IPS-NIHi11 (cell line): Measurements from ENCODE around the gene GPN1.
"Not testable (repeated sequence)": the region's sequence is repeated elsewhere in the genome, so short reads cannot be mapped to it uniquely, and the experiment has no call there.

ENCODE experiments used
- DNase-seq: peaks from one replicate; pipeline ENCODE4 v3.0.0; 2012; ENCODE audit warnings: mixed read lengths, low spot score

Gene GPN1

GRCh38 chr2:27628767-27629709 is at the start of gene GPN1, which contains the start of gene CCDC121:
GPN1 (plus strand) TSS chr2:27629050; CDS start chr2:27629059, 9 bp downstream.
CCDC121 (minus strand) TSS chr2:27629012; CDS start chr2:27627799, 1,213 bp downstream.
- peak; percentile 90 for DNase-seq

GRCh38 chr2:27581417-27582128 is 47.3 kb upstream of the GPN1 start:
- no peak for DNase-seq

GRCh38 chr2:27582129-27582694 is 46.6 kb upstream of the GPN1 start:
- no peak for DNase-seq

GRCh38 chr2:27582695-27583389 is 46.0 kb upstream of the GPN1 start, which contains the start of gene ZNF512:
ZNF512 (plus strand) TSS chr2:27583042; CDS start chr2:27583113, 71 bp downstream.
- peak; percentile 97 for DNase-seq

GRCh38 chr2:27583390-27583915 is 45.4 kb upstream of the GPN1 start:
- DNase-seq, result no peak

- DNase-seq, result no peak
Measured at GRCh38 chr2:27584597-27584996, 44.3 kb upstream of the GPN1 start.

GRCh38 chr2:27587025-27587424 is 41.8 kb upstream of the GPN1 start:
- no peak for DNase-seq

GRCh38 chr2:27588308-27588707 is 40.5 kb upstream of the GPN1 start:
- DNase-seq, result no peak

- no peak for DNase-seq
Measured at GRCh38 chr2:27591745-27592144, 37.1 kb upstream of the GPN1 start.

- no peak for DNase-seq
Measured at GRCh38 chr2:27593240-27593639, 35.6 kb upstream of the GPN1 start.

- DNase-seq, result not testable (repeated sequence)
Measured at GRCh38 chr2:27594020-27594703, 34.7 kb upstream of the GPN1 start.

GRCh38 chr2:27595412-27595811 is 33.4 kb upstream of the GPN1 start:
- DNase-seq, result not testable (repeated sequence)

GRCh38 chr2:27596627-27597026 is 32.2 kb upstream of the GPN1 start:
- DNase-seq, result no peak

- DNase-seq, result no peak
Measured at GRCh38 chr2:27606611-27607010, 22.2 kb upstream of the GPN1 start.

GRCh38 chr2:27613985-27614384 is 14.9 kb upstream of the GPN1 start:
- no peak for DNase-seq

- DNase-seq, result no peak
Measured at GRCh38 chr2:27615316-27615715, 13.5 kb upstream of the GPN1 start.

- DNase-seq, result peak; percentile 17
Measured at GRCh38 chr2:27621524-27621923, 7.3 kb upstream of the GPN1 start.

- no peak for DNase-seq
Measured at GRCh38 chr2:27622921-27623384, 5.9 kb upstream of the GPN1 start.

- DNase-seq, result no peak
Measured at GRCh38 chr2:27624943-27625342, 3.9 kb upstream of the GPN1 start.

GRCh38 chr2:27626323-27626722 is 2.5 kb upstream of the GPN1 start:
- DNase-seq, result not testable (repeated sequence)

- DNase-seq, result not testable (repeated sequence)
Measured at GRCh38 chr2:27626921-27627320, 1.9 kb upstream of the GPN1 start.
